ENCODE measurements around the gene CEBPZ. TPM values are rescaled to one million over a fixed set of nuclear protein-coding genes. Genes with fewer than 3 reads are reported as not detected.

Gene CEBPZ
- total and polyA plus RNA-seq, 10 of the 15 experiments (the other 5 are each of a cell fraction or from before 2014, with no cell fraction given), result 29.4 to 89.2 (median 49.5) TPM

DNA sequence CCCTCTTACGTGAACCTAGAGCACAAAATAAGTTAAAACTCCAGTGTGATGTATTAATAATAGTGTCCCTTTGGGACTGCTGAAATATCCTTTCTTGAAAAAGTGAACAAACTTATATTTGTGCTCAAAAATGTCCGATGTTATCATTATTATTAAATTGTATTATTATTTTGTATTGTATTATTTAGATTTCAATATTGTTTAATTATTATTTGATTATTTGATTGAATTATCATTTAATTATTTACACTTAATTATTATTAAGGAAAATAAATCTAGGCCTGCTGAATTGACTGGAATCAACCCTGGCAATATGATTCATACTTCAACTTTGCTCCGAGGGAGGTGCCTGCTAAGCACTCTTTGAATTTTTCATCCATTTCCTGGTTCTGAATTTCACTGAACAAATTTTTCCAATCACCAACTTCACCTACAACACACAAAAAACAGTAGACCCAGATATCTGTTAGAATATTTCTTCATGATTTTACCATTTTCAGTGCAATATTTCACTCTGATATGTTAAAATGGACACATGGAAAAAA, 63.7 kb downstream of the CEBPZ start:
- no TSS peak for BruUV-seq (replicated peaks)
- ChIA-PET RAD21 (ENCODE audit: unreplicated experiment) (no interaction called here), POLR2A (no interaction called here), CTCF (interaction anchor here (0.6 to 3.4 kb wide), 15 partner anchors 8 to 710 kb away, joined by 3 to 23 read pairs (median 4); partner anchors contain the start of gene EIF2AK2), SMC1A (ENCODE audit: uncharacterized antibody, unreplicated experiment) (interaction anchor here (0.8 to 2.2 kb wide), 6 partner anchors 90 to 238 kb away, joined by 3 to 10 read pairs (median 4); no protein-coding TSS in a partner anchor)
- H3K36me3 ChIP-seq (ENCODE audit: control insufficient read depth in 2 of 2, insufficient read depth in 2 of 2, low read length in 1 of 2), result no peaks in the 10 kb centered on the region
- WGBS (ENCODE audit: insufficient coverage, insufficient replicate concordance, low lambda C conversion rate, missing lambda C conversion rate), result 95% methylated on average over 3 of the region's 3 CpGs
- H3K79me2 ChIP-seq (ENCODE audit: control insufficient read depth, insufficient read depth, low read length), result no peaks in the 10 kb centered on the region
- no peak overlapping the region for H3K4me2 ChIP-seq (ENCODE audit: control insufficient read depth, insufficient read depth)
- H3K27ac ChIP-seq (ENCODE audit: control insufficient read depth, insufficient read depth), result no peak overlapping the region
- ATAC-seq (no peak), DNase-seq (ENCODE audit: low read depth, low spot score) (no peak), FAIRE-seq (no peak)
- H3K27me3 ChIP-seq (replicated peaks in 1 of 2; ENCODE audit: control insufficient read depth in 2 of 2, insufficient read depth in 2 of 2, low read length in 1 of 2), result no peaks in the 10 kb centered on the region
- no peaks in the 10 kb centered on the region for H4K20me1 ChIP-seq (ENCODE audit: control insufficient read depth, insufficient read depth)
- no peak overlapping the region for H3K9ac ChIP-seq (ENCODE audit: control insufficient read depth, insufficient read depth, low read length)
- intact Hi-C loops (cut with micrococcal nuclease; ENCODE audit: unreplicated experiment), result loop anchor here (1.0 to 10.0 kb wide), 4 partner anchors 115 to 710 kb away; no protein-coding TSS in a partner anchor
- H2AFZ ChIP-seq (ENCODE audit: control insufficient read depth, low read depth, low read length), result no peak overlapping the region
- TF ChIP-seq GABPA (IDR thresholded peaks at IDR 0.05; ENCODE audit: low read depth) (no peak), STAT3 (IDR thresholded peaks at IDR 0.05; ENCODE audit: low read depth, low read length) (no peak), TBL1XR1 (IDR thresholded peaks at IDR 0.05; ENCODE audit: low read depth, low read length) (no peak), EED (IDR thresholded peaks at IDR 0.05; ENCODE audit: low read depth) (no peak), EZH2 (IDR thresholded peaks at IDR 0.05; ENCODE audit: borderline replicate concordance, control insufficient read depth, low read depth, low read length) (no peak), SRF (IDR thresholded peaks at IDR 0.05; ENCODE audit: low read depth in 2 of 2, low read length in 2 of 2) (no peak), RFX5 (IDR thresholded peaks at IDR 0.05; ENCODE audit: low read depth, low read length) (no peak), RELA (IDR thresholded peaks at IDR 0.05; ENCODE audit: borderline replicate concordance, partially characterized antibody) (no peak), NR2C1 (IDR thresholded peaks at IDR 0.05) (no peak), FOXK2 (IDR thresholded peaks at IDR 0.05) (no peak), IKZF2 (IDR thresholded peaks at IDR 0.05) (no peak), RBBP5 (conservative IDR thresholded peaks at IDR 0.05) (no peak), SMAD5 (IDR thresholded peaks at IDR 0.05; ENCODE audit: low read depth) (no peak), ELK1 (IDR thresholded peaks at IDR 0.05; ENCODE audit: low read depth, low read length) (no peak), ZSCAN29 (IDR thresholded peaks at IDR 0.05) (no peak), TCF3 (IDR thresholded peaks at IDR 0.05; ENCODE audit: borderline replicate concordance, insufficient read depth, low read depth, low read length) (no peak)
- TF ChIP-seq, protein P1, sequence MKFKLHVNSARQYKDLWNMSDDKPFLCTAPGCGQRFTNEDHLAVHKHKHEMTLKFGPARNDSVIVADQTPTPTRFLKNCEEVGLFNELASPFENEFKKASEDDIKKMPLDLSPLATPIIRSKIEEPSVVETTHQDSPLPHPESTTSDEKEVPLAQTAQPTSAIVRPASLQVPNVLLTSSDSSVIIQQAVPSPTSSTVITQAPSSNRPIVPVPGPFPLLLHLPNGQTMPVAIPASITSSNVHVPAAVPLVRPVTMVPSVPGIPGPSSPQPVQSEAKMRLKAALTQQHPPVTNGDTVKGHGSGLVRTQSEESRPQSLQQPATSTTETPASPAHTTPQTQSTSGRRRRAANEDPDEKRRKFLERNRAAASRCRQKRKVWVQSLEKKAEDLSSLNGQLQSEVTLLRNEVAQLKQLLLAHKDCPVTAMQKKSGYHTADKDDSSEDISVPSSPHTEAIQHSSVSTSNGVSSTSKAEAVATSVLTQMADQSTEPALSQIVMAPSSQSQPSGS (IDR thresholded peaks at IDR 0.05; ENCODE audit: low read length), result no peak
- TF ChIP-seq, protein P2, sequence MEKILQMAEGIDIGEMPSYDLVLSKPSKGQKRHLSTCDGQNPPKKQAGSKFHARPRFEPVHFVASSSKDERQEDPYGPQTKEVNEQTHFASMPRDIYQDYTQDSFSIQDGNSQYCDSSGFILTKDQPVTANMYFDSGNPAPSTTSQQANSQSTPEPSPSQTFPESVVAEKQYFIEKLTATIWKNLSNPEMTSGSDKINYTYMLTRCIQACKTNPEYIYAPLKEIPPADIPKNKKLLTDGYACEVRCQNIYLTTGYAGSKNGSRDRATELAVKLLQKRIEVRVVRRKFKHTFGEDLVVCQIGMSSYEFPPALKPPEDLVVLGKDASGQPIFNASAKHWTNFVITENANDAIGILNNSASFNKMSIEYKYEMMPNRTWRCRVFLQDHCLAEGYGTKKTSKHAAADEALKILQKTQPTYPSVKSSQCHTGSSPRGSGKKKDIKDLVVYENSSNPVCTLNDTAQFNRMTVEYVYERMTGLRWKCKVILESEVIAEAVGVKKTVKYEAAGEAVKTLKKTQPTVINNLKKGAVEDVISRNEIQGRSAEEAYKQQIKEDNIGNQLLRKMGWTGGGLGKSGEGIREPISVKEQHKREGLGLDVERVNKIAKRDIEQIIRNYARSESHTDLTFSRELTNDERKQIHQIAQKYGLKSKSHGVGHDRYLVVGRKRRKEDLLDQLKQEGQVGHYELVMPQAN (conservative IDR thresholded peaks at IDR 0.05), result no peak
- in situ Hi-C loops (cut with MboI), result no loop called here
- H3K4me1 ChIP-seq (ENCODE audit: control insufficient read depth, insufficient read depth, low read length), result no peaks in the 10 kb centered on the region
- H3K9me3 ChIP-seq (replicated peaks; ENCODE audit: control insufficient read depth, insufficient read depth, low read length), result no peaks in the 10 kb centered on the region; the same call in 1 of the 3 replicates
- no peak overlapping the region for H3K4me3 ChIP-seq
